GM19372 (cell line): Measurements from ENCODE around the gene KLK13.

Experiments used
- ATAC-seq: cut with Tn5 transposase; IDR thresholded peaks from one replicate; pipeline ENCODE4 v1.9.1; 2021; ENCODE audit warnings: mild to moderate bottlenecking, low read depth, moderate library complexity; ENCODE audit not compliant: unreplicated experiment

KLK13 gene

DNA sequence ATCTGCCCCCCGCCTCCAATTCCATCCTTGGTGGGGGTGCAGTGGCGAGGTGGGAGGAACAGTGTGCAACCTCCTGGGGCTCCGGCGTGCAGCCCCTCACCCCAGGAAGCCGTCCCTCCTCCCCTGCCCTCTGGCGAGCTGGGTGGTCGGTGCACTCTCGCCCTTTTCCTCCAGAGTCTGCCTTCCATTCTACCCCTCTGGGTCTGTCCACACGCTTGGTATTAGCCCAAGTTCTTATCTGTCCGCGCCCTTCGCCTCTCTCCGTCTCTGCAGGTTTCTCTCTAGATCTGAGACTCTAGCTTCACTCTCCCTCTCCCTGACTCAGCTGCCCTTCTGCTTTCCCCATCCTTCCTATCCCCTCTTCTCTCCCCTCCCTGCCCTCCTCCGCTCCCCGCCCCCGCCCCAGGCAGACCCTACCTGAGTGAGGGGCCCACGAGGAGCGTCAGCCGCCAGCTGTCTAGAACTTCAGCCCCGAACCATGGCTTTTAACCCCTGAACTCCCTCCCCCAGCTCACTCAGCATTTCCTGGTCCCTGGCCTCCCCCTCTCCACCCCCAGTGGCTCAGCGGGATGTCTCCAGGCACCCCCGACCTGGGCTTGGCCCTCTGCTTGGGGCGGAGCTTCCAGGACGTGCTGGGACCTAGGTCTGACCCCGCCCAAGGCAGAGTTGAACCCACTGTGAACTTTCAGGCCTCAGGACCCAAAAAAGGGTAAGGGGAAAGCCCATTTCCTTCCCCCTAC is 499 bp upstream of the KLK13 start:
- ATAC-seq = no peak

GRCh38 chr19:51063664-51064063 is 1.2 kb downstream of the KLK13 start:
- no peak for ATAC-seq

DNA sequence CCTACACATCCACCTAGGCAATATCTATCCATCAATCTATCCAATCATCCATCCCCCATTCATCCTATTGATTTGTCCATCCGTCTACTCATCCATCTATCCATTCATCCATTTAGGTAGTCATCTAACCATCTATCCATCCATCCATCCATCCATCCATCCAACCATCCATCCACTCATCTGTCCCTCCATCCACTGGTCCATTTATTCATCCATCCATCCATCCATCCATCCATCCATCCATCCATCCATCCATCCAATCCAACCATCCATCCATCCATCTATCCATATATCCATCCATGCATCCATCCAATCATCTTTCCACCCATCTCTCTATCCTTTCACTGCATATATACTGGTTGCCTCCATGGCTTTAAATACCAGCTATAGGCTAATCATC is 3.9 kb downstream of the KLK13 start:
- no peak for ATAC-seq

DNA sequence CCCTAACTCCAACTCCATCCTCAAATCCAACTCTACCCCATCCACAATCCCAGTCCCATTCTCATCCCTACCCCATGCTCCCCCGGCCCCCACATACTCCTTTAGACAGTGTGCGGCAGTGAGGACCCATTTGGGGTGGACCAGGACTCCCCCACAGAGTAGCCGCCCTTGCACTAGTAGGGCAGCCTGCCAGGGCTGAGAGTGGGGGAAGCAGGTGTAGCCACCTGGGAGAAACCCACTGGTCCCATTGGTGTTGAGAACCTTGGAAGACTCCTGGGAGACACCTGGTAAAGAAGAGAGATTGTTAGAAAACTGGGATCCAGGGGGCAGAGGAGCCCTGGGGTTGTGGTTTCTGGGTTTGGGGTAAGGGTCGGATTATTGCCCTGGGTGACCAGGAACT is 4.6 kb downstream of the KLK13 start:
- no peak for ATAC-seq

DNA sequence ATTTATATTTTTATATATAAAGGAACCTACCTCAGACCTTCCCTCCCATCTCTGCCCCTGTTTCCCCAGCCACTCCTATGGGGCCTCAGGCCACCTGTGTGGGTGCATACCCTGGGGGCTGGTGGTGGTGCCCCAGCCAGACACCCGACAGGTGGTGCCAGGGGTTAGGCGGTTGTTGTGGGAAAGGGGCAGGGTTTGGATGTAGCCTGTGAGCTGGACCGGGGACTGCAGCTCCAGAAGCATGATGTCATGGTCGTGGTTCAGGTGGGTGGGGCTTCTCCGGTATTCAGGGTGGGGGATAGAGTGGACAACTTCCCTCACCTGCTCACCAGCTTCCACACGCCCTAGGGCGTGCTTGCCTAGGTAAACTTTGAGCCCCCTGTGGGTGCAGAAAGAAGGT is 5.2 kb downstream of the KLK13 start:
- no peak for ATAC-seq

DNA sequence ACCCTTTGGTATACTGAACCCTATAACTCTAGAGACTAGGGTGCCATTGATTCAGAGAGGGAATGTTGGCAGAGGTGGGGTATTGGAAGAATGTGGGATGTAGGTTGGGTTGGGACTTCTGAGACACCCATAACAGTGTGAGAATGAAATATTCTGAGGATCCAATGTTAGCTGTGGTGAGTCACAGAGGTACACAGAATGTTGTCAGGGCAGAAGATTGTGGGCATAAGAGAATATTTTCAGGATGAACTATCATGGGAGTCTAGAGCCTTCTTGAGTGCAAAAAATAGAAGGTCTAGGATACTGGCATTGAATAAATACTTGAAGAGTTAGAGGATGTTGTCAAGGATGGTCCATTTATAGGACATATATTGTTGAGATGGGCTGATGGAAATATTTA is 9.0 kb downstream of the KLK13 start:
- ATAC-seq = no peak

GRCh38 chr19:51047031-51047335 is 17.9 kb downstream of the KLK13 start:
- ATAC-seq = no peak

- ATAC-seq = no peak
Observed at GRCh38 chr19:51044327-51044726, 20.6 kb downstream of the KLK13 start.

DNA sequence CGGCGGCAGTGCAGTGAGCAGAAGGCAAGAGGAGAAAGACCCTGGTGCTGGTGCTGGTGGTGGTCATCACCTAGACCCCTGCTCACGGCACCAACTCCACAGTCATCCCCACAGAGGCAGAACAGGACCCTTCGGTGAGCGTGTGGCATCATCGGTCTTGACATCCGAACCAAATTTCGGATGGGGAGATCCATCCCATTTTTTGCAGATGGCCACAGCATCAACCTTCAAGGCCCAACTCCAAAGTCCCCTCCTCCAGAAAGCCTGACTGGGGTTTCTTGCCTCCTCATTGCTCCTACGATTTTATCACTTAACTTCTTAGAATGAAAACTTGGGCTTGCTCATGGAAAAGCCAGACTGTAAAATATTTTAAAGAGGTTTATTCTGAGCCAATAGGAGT is 21.4 kb downstream of the KLK13 start:
- ATAC-seq = no peak

DNA sequence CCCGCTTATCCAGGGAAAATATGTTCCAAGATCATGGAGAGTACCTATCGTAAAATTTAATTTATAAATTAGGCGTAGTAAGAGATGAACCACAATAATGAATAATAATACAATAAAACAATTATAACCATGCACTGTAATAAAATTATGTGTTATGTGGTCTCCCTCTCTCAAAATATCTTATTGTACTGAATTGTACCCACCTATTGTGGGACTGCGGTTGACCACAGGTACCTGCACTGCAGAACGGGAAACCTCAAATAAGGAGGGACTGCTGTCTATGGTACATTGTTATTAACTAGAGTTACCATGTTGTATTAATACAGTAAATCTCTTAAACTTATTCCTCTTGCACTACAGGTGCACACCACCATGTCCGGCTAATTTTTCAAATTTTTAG is 24.7 kb downstream of the KLK13 start:
- ATAC-seq = no peak

DNA sequence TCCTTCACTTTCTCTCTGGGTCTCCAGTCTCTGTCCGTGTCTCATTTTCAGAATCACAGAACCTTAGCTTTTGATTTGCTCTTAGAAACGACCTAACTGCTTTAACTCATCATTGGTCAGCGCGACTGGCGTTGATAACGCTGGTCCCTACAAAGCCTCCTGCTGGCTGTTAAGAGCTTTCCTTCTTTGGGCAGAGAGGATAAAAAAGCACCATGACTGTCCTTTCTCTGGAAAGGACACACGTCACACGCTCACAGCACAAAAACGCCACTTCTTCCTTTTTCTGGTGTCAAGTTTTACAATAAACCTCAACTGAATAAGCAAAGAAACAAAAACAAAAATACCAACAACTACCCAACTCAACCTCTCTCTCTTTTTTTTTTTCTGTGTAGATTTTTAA is 28.4 kb downstream of the KLK13 start:
- ATAC-seq = no peak

- ATAC-seq = no peak
Observed at GRCh38 chr19:51034704-51035103, 30.2 kb downstream of the KLK13 start, which contains the start of gene KLK12. Gene KLK12, minus strand, starts transcription at chr19:51035002. Its CDS starts 381 bp downstream, at chr19:51034621.

DNA sequence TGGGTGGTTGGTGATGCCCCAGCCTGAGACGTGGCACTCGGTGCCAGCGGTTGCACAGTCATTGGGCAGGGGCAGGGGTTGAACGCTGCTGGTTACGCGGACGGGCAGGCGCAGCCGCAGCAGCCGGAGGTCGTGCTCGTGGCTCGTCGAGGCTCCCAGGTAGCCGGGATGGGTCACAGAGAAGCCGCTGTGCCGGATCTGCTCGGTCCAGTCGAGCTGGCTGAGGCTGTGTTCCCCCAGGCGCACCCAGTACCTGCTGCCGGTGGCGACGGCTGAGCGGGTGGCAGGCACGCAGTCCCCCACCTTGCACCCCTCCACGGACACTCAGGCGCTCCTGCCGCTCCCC is 33.0 kb downstream of the KLK13 start:
- ATAC-seq = no peak

- no peak for ATAC-seq
Observed at GRCh38 chr19:51031220-51031879, 33.5 kb downstream of the KLK13 start.

DNA sequence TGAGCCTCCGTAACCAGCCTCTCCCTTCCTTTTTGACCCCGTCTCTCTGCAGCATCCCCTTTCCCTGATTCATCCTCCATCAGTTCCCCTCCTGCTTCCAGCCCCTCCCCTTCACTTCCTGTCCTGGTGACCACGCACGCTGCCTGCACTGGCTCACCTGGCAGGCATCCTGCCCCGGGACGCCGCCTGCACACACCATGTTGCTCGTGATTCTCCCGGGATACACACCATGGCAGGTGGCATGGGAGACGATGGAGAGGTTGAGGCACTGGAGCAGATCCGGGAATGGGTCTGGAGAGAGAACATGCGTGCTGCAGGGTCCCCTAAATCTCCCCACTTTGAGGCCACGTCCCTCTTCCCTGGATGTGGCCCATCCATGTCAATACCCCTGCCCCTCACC is 34.3 kb downstream of the KLK13 start:
- no peak for ATAC-seq

DNA sequence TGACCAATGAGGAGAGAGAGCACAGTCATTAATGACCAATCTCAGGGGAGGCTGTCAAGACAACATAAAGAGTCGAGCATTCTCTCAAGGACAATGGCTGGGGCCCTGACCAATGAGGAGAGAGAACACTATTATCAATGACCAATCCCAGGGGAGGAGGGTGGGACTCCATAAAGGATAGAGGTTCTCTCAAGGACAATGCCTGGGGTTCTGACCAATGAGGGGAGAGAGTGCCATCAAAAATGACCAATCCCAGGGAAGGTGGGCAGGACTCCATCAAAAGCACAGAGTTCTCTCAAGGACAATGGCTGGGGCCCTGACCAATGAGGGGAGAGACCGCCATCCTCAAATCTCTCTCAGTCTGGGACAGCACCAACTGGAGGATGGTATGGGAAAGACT is 35.2 kb downstream of the KLK13 start:
- no peak for ATAC-seq

- no peak for ATAC-seq
Observed at GRCh38 chr19:51027873-51028272, 37.0 kb downstream of the KLK13 start.

GRCh38 chr19:51027126-51027806 is 37.6 kb downstream of the KLK13 start:
- no peak for ATAC-seq

DNA sequence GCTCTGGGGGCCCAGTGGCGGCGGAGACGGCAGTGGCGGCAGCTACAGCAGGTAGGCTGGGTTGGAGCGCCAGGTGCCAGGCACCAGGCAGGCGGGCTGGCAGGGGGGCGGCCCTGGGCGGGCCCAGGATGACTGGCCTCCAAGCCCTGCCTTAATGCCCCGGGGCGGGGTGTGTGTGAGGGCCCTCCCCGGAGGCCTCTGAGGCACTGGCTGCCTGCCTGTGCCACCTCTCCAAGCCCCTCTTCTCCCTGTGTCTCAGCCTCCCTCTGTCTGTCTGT is 38.4 kb downstream of the KLK13 start, which contains the start of gene KLK11:
Gene KLK11, minus strand, starts transcription at position 63 of the 278 bp plus-strand sequence. CDS start 985 bp downstream, outside the sequence.
- ATAC-seq = no peak

- no peak for ATAC-seq
Observed at GRCh38 chr19:51025809-51026553, 38.9 kb downstream of the KLK13 start.

DNA sequence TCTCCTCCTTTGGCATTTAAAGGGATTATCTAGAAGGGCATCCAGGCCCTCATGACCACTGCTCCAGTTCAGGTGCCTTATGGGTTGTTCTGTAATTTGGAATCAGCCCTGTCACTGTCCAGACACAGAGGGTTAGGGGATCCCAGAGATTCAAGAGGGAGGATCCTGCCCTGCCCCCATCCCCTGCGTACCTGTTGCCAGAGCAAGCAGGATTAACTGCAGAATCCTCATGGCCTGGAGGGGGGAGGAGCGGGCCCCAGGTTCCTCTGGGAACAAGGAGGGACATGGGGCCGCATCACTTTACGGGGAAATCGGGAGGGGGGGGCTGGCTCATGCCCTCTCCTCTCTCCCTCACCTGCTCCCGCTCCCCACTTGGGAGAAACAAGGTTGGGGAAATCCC is 39.5 kb downstream of the KLK13 start:
- ATAC-seq = no peak
